Stimulated activated CD8-positive, alpha-beta memory T cell treated with anti-CD3 and anti-CD28 coated beads, Interleukin-7, amount 100 ng/mL, for 1 hour (primary cell): ENCODE data around the gene TARBP1.
"Not testable (repeated sequence)": the region's sequence is repeated elsewhere in the genome, so short reads cannot be mapped to it uniquely, and the experiment has no call there.

Source experiments
- DNase-seq, 2 donors: peaks; one replicate each; pipeline ENCODE4 v3.0.0-alpha.2; 2020; ENCODE audit warnings: low read depth in 2 of 2

TARBP1 gene

GRCh38 chr1:234437423-234438171 lies 41.4 kb downstream of the TARBP1 start:
- no peak for DNase-seq

- no peak for DNase-seq
Measured at GRCh38 chr1:234435620-234436019, 43.4 kb downstream of the TARBP1 start.

- no peak for DNase-seq
Measured at GRCh38 chr1:234434706-234435105, 44.3 kb downstream of the TARBP1 start.

DNA sequence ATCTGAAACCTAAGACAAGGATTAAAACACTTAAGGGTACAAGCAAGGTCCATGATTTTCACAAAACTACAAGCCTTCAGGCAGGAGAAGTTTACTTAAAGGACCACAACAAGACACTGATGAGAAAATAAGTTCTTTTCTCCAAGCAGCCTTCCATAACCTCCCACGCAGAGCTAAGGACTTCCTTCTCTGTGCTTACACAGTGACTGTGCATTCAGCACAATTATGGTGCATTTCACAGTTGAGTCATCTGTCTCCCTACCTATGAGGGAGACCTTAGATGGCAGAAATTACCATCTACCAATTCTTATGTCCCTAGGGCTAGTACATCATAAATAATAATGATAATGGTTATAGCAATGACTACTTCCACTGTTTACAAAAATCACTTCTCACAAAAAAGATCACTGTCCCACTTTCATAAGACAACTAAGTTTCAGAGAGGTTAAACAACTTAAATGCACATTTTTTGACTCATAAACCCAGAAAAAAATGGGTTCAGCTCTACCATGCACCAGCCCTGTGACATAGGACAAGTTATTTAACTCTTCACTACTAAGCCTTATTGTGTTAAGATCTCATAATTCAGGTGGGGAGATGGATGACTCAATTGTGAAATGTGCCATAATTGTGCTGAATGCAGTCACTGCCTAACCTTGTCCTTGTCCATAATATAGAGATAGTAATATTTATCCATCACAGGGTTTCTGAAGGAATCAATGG lies 45.3 kb downstream of the TARBP1 start:
- no peak for DNase-seq

DNA sequence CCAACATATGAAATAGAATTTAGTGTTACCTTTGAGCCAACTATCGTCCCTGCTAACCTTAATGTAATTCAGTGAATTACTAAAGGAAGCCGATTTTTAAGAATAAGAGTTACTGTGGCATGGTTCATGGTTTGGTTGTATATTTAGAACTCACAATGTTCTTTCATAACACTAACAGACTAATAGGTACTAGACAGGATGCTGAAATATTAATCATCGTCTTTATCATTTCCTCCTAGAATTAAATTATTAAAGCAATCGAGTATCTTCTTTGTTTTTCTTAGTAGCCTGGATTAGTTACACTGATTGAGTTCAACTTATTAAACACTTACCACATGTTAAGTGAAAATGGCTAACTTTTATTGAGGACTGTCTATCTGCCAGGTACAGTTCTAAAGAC lies 47.7 kb downstream of the TARBP1 start:
- DNase-seq: no peak

GRCh38 chr1:234430691-234431090 lies 48.3 kb downstream of the TARBP1 start:
- no peak for DNase-seq

DNA sequence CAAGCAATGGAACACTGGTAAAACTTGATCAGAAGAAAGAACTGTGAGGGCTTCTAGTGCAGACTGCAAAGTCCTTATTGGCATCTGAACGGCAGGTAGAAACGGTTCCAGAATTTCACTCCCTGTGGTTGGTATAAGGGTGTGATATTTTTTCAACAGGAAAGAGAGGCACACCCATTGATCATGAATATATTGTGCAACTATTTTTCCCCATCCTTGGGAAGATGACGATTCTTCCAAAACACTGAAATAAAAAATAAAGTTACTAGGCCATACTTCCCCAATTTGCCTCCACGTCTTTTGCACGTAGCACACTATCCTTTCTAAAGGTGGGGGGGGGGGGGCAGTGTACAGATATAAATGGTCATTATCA lies 49.6 kb downstream of the TARBP1 start:
- no peak for DNase-seq

DNA sequence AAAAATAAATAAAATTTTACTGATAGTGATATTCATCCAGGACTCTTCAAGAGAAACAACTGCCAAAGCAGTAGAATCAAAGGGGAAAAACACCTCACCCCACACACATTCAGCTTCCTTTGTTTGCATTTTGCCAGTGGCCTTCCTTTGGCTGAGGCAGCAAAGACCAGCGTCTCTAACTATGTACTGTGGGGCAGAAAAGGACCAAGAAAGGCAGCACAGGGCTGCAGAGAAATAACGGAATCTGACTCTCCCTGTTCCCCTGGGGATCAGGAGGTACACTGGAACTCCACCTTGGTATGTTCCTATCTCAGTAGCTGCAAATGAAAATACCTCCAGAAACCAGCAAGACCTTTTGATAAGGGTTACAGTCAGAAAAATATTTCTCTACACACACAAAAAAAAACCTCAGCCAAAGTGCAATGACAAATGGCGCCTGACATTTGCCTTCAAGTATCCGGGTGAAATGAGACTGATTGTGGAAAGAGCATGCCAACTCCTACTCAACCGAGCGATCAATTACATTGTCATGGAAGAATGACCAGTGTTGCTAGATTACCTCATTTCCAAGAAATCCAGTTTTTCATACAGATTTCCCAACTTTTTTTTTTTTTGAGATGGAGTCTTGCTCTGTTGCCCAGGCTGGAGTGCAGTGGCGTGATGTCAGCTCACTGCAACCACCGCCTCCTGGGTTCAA lies 50.9 kb downstream of the TARBP1 start:
- DNase-seq: no peak

DNA sequence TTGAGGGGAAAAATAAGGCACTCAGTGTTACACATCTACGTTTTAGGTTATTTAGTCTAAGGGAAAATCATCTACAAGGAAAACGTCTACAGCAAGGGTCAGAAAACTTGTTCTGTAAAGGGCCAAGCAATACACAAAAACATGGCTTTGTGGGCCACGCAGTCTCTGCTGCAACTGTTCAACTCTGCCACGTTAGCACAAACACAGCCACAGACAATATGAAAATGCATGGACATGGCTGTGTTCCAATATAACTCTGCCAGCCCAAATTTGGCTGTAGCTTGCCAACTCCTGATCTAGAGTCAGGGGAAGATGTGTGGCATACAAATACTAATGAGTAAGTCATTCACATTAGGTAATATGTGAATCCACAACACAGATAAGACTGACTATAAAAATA lies 65.0 kb downstream of the TARBP1 start:
- DNase-seq: no peak

- DNase-seq: no peak
Measured at GRCh38 chr1:234413485-234413884, 65.5 kb downstream of the TARBP1 start.

DNA sequence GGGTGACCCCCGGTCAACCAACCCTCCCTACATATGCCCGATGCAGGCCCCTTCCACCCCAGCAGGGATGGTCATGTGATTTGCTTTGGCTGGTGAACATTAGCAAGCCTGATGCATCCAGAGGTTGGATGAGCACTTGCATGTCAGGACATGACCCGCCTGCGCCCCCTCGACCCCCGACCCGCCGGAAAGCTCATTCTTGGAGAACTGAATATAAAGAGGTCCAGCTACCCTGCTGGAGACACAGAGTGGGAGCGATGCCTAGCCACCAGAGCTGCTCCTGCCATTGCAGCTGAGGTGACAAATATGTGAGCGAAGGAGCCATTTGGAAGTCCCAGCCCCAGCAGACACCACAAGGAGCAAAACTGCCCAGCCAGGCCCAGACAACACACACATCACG lies 66.1 kb downstream of the TARBP1 start:
- no peak for DNase-seq

GRCh38 chr1:234409328-234409727 lies 69.7 kb downstream of the TARBP1 start:
- DNase-seq: no peak

- no peak for DNase-seq
Measured at GRCh38 chr1:234408757-234409156, 70.2 kb downstream of the TARBP1 start.

GRCh38 chr1:234406871-234407270 lies 72.1 kb downstream of the TARBP1 start:
- no peak for DNase-seq

GRCh38 chr1:234405676-234406075 lies 73.3 kb downstream of the TARBP1 start:
- DNase-seq: no peak

GRCh38 chr1:234402939-234403338 lies 76.0 kb downstream of the TARBP1 start:
- no peak for DNase-seq

DNA sequence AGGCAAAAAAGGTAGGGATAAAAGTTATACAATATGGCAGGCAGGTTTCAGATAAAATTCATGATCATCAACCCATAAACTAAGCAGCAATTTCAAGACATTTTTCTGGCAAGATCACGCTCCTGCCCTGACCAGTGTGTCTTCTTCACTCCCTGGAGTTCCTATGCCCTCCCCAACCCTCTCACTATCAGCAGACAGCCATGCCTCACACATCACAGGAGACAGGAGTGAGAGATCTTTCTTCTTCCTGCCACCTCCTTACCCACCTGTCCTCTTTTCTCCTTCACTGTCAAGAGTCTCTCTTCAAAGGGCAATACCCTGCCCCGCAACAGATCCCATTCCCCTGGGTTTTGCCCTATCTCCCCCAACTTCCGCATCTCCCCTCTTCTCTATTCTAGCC lies 77.3 kb downstream of the TARBP1 start:
- no peak for DNase-seq

- DNase-seq: no peak
Measured at GRCh38 chr1:234400773-234401172, 78.2 kb downstream of the TARBP1 start.

- not testable (repeated sequence) for DNase-seq
Measured at GRCh38 chr1:234399515-234399914, 79.5 kb downstream of the TARBP1 start.

DNA sequence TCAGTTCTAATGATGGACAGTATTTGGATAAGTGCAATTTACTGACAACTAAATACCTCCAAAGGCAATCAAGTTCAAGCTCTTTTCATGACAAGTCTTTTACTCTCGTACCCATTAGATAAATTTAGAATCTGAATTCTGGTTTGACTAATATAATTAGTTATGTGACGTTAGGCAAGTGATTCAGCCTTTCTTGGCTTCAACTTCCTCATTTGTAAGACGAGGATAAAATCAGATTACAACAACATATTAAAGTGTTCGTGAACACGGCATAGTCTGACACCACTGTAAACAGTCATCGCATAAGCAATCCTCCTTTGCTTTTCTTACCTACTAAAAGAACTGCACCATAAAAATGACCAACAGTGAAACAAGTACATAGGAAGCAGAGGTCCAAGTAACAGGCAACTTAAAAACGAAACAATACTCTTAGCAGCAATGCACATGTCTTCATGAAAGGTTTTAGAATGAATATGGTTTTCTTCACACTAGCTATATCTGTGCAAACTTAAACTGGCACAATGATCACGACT lies 80.1 kb downstream of the TARBP1 start:
- no peak for DNase-seq

DNA sequence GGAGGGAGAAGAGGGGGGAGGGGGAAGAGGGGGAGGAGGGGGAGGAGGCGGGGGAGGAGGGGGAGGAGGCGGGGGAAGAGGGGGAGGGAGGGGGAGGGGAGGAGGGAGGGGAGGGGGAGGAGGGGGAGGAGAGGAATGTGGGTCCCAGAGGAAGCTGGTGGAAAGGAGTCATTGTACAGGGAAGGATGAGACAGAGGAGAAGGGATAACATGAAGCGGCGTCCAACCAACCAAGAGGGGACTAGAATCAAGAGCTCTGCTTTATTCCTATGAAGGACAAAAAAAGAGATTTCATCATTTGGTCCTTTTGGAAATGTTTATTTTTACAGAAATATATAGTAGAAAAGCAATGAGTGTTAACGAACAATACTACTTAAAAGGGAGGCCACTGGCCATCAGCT lies 81.2 kb downstream of the TARBP1 start:
- DNase-seq: no peak

DNA sequence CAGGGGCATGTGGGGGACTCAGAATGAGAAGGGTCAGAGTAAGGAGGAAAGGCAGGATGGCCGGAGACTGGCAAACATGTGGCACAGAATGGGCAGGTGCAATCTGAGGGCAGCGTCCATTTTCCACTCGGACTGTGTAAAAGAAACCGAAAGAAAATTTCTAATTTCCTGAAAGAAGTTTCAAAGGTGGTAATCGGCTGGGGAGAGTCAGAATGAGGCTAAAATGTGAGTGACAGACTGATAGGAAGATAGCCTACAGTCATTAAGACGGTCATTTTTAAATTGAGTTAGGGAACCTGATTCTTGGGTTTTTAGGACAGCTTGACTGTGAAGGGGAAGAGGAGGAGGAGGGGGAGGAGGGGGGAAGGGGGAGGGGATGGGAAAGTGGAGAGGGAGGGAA lies 82.1 kb downstream of the TARBP1 start:
- DNase-seq: no peak

DNA sequence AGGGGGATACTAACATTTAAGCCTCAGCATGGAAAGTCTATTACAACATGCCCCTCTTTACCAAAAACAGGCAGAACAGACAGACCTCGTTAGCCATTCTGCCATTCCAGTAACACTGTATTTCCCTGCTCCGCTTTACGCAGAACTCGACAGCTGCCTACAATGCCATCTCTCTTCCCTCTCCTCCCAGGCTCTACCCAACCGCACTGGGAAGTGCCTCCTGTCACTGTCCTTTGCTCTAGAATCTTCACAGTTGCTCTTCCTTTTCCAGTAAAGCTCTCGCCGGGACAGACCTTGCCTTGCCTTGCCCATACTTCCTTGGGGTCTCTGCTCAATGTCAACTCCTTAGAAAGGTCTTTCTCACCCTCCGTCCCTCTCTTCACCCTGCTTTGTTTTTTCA lies 82.9 kb downstream of the TARBP1 start:
- DNase-seq: no peak
